ENCODE data around the gene NELFA.

Gene NELFA

GRCh38 chr4:1981251-1982058, 27.3 kb downstream of the NELFA start:
- DNase-seq = no peak

- no peak for DNase-seq
These were observed 28.2 kb downstream of the NELFA start for GRCh38 chr4:1980561-1981041.

GRCh38 chr4:1979477-1980196, 29.1 kb downstream of the NELFA start:
- no peak for DNase-seq

GRCh38 chr4:1978741-1979476, 29.9 kb downstream of the NELFA start:
- no peak for DNase-seq

GRCh38 chr4:1978226-1978625, 30.5 kb downstream of the NELFA start:
- DNase-seq = no peak

GRCh38 chr4:1976416-1977352, 32.1 kb downstream of the NELFA start:
- DNase-seq = no peak

GRCh38 chr4:1975880-1976279, 32.9 kb downstream of the NELFA start:
- no peak for DNase-seq

GRCh38 chr4:1975391-1975801, 33.4 kb downstream of the NELFA start:
- DNase-seq = no peak

GRCh38 chr4:1974840-1975239, 33.9 kb downstream of the NELFA start:
- DNase-seq = no peak

- no peak for DNase-seq
These were observed 35.1 kb downstream of the NELFA start for GRCh38 chr4:1973661-1974060.

- DNase-seq = no peak
These were observed 35.6 kb downstream of the NELFA start for GRCh38 chr4:1973218-1973617.

- no peak for DNase-seq
These were observed 36.4 kb downstream of the NELFA start for GRCh38 chr4:1972414-1972813.

GRCh38 chr4:1971456-1972200, 37.1 kb downstream of the NELFA start:
- no peak for DNase-seq

GRCh38 chr4:1970926-1971325, 37.8 kb downstream of the NELFA start:
- DNase-seq = no peak

- DNase-seq = no peak
These were observed 38.6 kb downstream of the NELFA start for GRCh38 chr4:1969928-1970723.

- no peak for DNase-seq
These were observed 40.0 kb downstream of the NELFA start for GRCh38 chr4:1968686-1969295.

GRCh38 chr4:1967512-1968149, 41.1 kb downstream of the NELFA start:
- no peak for DNase-seq

GRCh38 chr4:1964971-1965370, 43.8 kb downstream of the NELFA start:
- no peak for DNase-seq

GRCh38 chr4:1964443-1964842, 44.3 kb downstream of the NELFA start:
- no peak for DNase-seq

GRCh38 chr4:1962980-1963379, 45.8 kb downstream of the NELFA start:
- DNase-seq = no peak
